Measurements from ENCODE around the gene BRSK2. TPM values are rescaled to one million over a fixed set of nuclear protein-coding genes. Genes with fewer than 3 reads are reported as not detected.

BRSK2 gene
- total RNA-seq, 2 donors from 2014 or later: 67.5 to 113 TPM

- H3K36me3 ChIP-seq (replicated peaks in 1 of 2; ENCODE audit: insufficient read depth in 1 of 2, low read depth in 2 of 2): no peaks in the 10 kb centered on the region
- intact Hi-C loops (cut with DNase I): no loop called here
- 55 to 69% methylated on average over 19 to 23 of the region's 23 CpGs for WGBS, 2 donors
- H3K27ac ChIP-seq: no peak overlapping the region
- no peaks in the 10 kb centered on the region for H3K9me3 ChIP-seq
- no peaks in the 10 kb centered on the region for H3K27me3 ChIP-seq
- ATAC-seq: no peak
- no peak overlapping the region for H3K4me3 ChIP-seq
- H3K4me1 ChIP-seq: peaks cover 12% of the 10 kb centered on the region
- TF ChIP-seq CTCF (IDR thresholded peaks at IDR 0.05): no peak
- no peak for DNase-seq
Measured at GRCh38 chr11:1382429-1382828, 7.3 kb upstream of the BRSK2 start.

- intact Hi-C loops (cut with DNase I): no loop called here
- WGBS, 2 donors: 0% methylated on average over 13 to 54 of the region's 56 CpGs
- TF ChIP-seq CTCF (IDR thresholded peaks at IDR 0.05) (peak in 1 of 7 experiments; percentile 16), POLR2A (IDR thresholded peaks at IDR 0.05) (peak in 1 of 3 donors; percentile 23)
- peak; percentile 87 for ATAC-seq
- no peaks in the 10 kb centered on the region for H3K36me3 ChIP-seq (replicated peaks in 1 of 2; ENCODE audit: insufficient read depth in 1 of 2, low read depth in 2 of 2)
- H3K4me3 ChIP-seq: peak overlapping the region; percentile 16
- H3K9me3 ChIP-seq: no peaks in the 10 kb centered on the region
- H3K4me1 ChIP-seq: peaks cover 12% of the 10 kb centered on the region
- DNase-seq: peak; percentile 77 to 87 (median 84)
- no peaks in the 10 kb centered on the region for H3K27me3 ChIP-seq
- peak overlapping the region; percentile 18 to 75 (median 46) for H3K27ac ChIP-seq
Measured at GRCh38 chr11:1382831-1383607, 6.7 kb upstream of the BRSK2 start.

GRCh38 chr11:1384199-1384970 lies 5.3 kb upstream of the BRSK2 start:
- ATAC-seq: no peak
- 78 to 81% methylated on average over 15 to 21 of the region's 21 CpGs for WGBS, 2 donors
- intact Hi-C loops (cut with DNase I): no loop called here
- TF ChIP-seq CTCF (IDR thresholded peaks at IDR 0.05): no peak
- no peak for TF ChIP-seq POLR2A (IDR thresholded peaks at IDR 0.05)
- no peaks in the 10 kb centered on the region for H3K27me3 ChIP-seq
- no peak overlapping the region for H3K4me3 ChIP-seq
- H3K4me1 ChIP-seq: peaks cover 25% of the 10 kb centered on the region
- no peak for DNase-seq
- H3K36me3 ChIP-seq (replicated peaks in 1 of 2; ENCODE audit: insufficient read depth in 1 of 2, low read depth in 2 of 2): no peaks in the 10 kb centered on the region
- no peaks in the 10 kb centered on the region for H3K9me3 ChIP-seq
- H3K27ac ChIP-seq: no peak overlapping the region

GRCh38 chr11:1387521-1387920 lies 2.2 kb upstream of the BRSK2 start:
- Histone ChIP-seq H3K4me1 (peaks cover 44% of the 10 kb centered on the region), H3K4me3 (no peak overlapping the region), H3K9me3 (no peaks in the 10 kb centered on the region), H3K36me3 (replicated peaks in 1 of 2; ENCODE audit: insufficient read depth in 1 of 2, low read depth in 2 of 2) (no peaks in the 10 kb centered on the region), H3K27ac (no peak overlapping the region), H3K27me3 (no peaks in the 10 kb centered on the region)
- intact Hi-C loops (cut with DNase I): no loop called here
- 91 to 94% methylated on average over 5 to 10 of the region's 10 CpGs for WGBS, 2 donors
- ATAC-seq: no peak
- TF ChIP-seq POLR2A (IDR thresholded peaks at IDR 0.05): no peak
- TF ChIP-seq CTCF (IDR thresholded peaks at IDR 0.05): no peak
- peak in 1 of 4 donors; percentile 11 for DNase-seq
